ENCODE data around the gene CDC37. TPM values are rescaled to one million over a fixed set of nuclear protein-coding genes. Genes with fewer than 3 reads are reported as not detected.

The CDC37 gene
- total RNA-seq, 4 donors from 2014 or later: 133 to 189 (median 163) TPM

DNA sequence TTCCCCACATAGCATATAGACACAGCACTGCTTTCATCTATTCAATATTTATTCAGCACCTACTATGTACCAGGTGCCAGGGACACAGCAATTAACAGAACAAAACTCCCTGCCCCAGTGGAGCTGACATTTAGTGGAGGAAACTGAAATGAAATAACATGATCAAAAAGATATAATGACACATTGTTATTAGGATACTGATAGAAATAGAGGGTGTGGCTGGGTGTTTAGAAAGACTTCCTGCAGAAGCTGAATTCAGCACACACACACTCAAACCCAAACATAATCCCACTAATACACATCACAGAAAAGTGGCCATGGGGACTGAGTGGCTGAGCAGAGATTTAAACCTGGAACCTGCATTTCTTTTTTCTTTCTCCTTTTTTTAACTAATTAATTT lies 3.8 kb upstream of the CDC37 start:
- Histone ChIP-seq H3K27ac (no peak overlapping the region), H3K4me3 (no peak overlapping the region), H3K36me3 (no peaks in the 10 kb centered on the region), H3K27me3 (peaks cover 13 to 23% (median 22%) of the 10 kb centered on the region in 3 donors), H3K9me3 (no peaks in the 10 kb centered on the region), H3K4me1 (peaks cover 7 to 22% of the 10 kb centered on the region in 2 donors)
- TF ChIP-seq, protein P1, sequence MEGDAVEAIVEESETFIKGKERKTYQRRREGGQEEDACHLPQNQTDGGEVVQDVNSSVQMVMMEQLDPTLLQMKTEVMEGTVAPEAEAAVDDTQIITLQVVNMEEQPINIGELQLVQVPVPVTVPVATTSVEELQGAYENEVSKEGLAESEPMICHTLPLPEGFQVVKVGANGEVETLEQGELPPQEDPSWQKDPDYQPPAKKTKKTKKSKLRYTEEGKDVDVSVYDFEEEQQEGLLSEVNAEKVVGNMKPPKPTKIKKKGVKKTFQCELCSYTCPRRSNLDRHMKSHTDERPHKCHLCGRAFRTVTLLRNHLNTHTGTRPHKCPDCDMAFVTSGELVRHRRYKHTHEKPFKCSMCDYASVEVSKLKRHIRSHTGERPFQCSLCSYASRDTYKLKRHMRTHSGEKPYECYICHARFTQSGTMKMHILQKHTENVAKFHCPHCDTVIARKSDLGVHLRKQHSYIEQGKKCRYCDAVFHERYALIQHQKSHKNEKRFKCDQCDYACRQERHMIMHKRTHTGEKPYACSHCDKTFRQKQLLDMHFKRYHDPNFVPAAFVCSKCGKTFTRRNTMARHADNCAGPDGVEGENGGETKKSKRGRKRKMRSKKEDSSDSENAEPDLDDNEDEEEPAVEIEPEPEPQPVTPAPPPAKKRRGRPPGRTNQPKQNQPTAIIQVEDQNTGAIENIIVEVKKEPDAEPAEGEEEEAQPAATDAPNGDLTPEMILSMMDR (IDR thresholded peaks at IDR 0.05 in 4 of 5, conservative IDR thresholded peaks at IDR 0.05 in 1 of 5): no peak
- TF ChIP-seq POLR2A (IDR thresholded peaks at IDR 0.05): no peak
- no peak for ATAC-seq
- intact Hi-C loops (cut with DNase I; ENCODE audit: low total_unique reads): loop anchor here (10.0 kb wide), 1 partner anchor 248 kb away; the partner anchor contains the start of gene ILF3
- no peak for DNase-seq
- in situ Hi-C loops (cut with MboI; ENCODE audit: low sequenced_read_pairs in 4 of 4): loop anchor here in 1 of 4 donors (25.0 kb wide), 1 partner anchor 155 kb away; the partner anchor contains the start of genes CDKN2D and KRI1

DNA sequence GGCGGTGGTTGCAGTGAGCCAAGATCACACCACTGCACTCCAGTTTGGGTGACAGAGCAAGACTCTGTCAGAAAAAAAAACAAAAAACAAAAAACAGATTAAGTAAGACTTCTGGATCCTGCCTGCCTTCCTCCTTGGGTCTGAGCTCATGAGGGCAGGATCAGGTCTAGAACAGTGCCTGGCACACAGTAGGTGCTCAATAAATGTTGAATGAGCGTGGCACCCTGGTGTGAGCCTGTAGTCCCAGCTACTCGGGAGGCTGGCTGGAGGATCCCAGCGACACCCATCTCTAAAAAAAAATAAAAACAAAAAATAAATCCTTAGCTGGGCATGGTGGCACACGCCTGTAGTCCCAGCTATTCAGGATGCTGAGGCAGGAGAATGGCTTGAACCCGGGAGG lies 2.8 kb upstream of the CDC37 start:
- no peak for TF ChIP-seq POLR2A (IDR thresholded peaks at IDR 0.05)
- TF ChIP-seq, protein P1 (IDR thresholded peaks at IDR 0.05 in 4 of 5, conservative IDR thresholded peaks at IDR 0.05 in 1 of 5): no peak
- no peak for DNase-seq
- no peak for ATAC-seq
- Histone ChIP-seq H3K4me1 (peaks cover 17 to 29% of the 10 kb centered on the region in 2 donors), H3K9me3 (no peaks in the 10 kb centered on the region), H3K4me3 (no peak overlapping the region), H3K27ac (no peak overlapping the region), H3K36me3 (no peaks in the 10 kb centered on the region), H3K27me3 (peaks cover 13 to 23% (median 22%) of the 10 kb centered on the region in 3 donors)
- in situ Hi-C loops (cut with MboI; ENCODE audit: low sequenced_read_pairs in 4 of 4) (loop anchor here in 1 of 4 donors (25.0 kb wide), 1 partner anchor 156 kb away; the partner anchor contains the start of genes CDKN2D and KRI1), intact Hi-C loops (cut with DNase I; ENCODE audit: low total_unique reads) (loop anchor here (10.0 kb wide), 1 partner anchor 249 kb away; the partner anchor contains the start of gene ILF3)

DNA sequence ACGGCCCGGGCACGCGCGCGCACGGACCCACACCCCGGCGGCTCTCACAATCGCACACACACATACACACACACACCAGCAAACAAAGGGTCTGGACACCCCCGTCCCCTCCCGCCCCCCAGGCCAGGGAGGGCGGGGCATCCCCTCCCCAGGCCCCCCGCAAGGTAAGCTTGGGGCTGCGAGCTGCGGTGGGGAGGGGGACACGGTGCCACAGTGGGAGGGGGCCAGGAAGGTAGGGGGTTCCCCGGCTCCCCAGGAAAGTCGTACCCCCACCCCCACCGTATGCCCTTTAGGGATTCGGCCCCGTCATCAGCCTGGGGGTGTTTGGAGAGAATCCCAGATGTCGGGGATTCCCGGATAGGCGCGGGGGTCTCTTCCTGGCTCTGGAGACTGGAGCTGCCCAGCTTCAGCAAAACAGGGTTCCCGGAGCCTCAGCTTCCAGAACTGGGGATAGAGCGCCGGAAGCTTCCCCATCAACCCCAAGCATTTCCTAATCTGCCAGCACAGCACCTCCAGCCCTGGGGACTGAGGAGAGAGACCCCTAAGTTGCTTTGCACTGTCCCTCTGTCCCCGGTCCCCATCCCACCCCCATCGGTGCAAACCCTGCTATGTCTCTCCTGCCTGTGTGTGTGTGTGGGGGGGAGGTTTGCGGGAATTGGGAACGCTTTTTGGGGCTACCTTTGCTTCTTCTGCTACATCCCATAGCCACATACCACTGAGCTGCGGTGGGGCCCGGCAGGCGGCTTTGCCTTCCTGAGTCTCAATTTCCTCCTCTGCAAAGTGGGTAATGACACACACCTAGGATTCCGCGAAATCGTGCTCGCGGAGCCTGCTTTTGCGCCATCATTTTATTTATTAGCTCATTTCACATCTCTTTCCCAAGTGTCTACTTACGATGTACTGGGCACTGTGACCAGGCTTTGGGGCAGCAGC lies 1.8 kb upstream of the CDC37 start:
- in situ Hi-C loops (cut with MboI; ENCODE audit: low sequenced_read_pairs in 4 of 4) (loop anchor here in 1 of 4 donors (25.0 kb wide), 1 partner anchor 157 kb away; the partner anchor contains the start of genes CDKN2D and KRI1), intact Hi-C loops (cut with DNase I; ENCODE audit: low total_unique reads) (loop anchor here (1.0 to 10.0 kb wide), 4 partner anchors 97 to 288 kb away; partner anchors contain the start of genes EIF3G, ILF3 and KEAP1)
- no peaks in the 10 kb centered on the region for H3K9me3 ChIP-seq
- H3K4me3 ChIP-seq: peak overlapping the region in 3 of 4 donors; percentile 73 to 100 (median 90)
- TF ChIP-seq, protein P1 (IDR thresholded peaks at IDR 0.05 in 4 of 5, conservative IDR thresholded peaks at IDR 0.05 in 1 of 5): no peak
- TF ChIP-seq POLR2A (IDR thresholded peaks at IDR 0.05): no peak
- H3K36me3 ChIP-seq: no peaks in the 10 kb centered on the region
- H3K27ac ChIP-seq: no peak overlapping the region
- ATAC-seq (no peak), DNase-seq (no peak)
- H3K27me3 ChIP-seq: peaks cover 13 to 23% (median 22%) of the 10 kb centered on the region in 3 donors
- peaks cover 27 to 40% of the 10 kb centered on the region in 2 donors for H3K4me1 ChIP-seq

DNA sequence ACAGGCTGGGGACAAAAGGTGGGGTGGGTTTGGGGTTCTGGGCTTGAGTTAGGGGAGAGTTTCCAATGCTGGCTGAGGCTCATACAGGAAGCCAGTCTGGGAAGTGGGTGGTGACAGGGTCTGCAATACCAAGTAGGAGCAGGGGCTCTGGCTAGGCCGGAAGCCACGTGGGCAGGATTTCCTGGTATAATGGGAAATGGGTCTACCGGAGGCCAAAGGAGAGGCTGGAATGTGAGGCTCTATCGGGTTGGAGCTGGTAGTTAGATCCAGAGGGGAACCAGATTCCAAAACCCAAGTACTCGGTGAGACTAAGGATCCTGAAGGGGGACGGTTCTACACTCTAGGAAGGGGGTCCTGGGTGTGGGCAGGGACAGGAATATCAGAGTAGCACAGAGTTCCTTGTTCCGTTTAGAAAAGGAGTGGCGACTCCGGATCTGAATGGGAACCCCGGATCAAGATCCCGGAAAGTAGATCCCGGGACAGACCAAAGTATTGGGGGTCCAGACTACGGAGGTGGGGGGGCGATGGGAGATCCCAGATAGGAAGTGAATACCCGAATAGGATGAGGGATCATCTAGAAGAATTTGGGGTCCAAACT lies 802 bp downstream of the CDC37 start:
- peak overlapping the region; percentile 73 to 100 (median 84) for H3K4me3 ChIP-seq
- H3K9me3 ChIP-seq: no peaks in the 10 kb centered on the region
- intact Hi-C loops (cut with DNase I; ENCODE audit: low total_unique reads): loop anchor here (1.0 to 10.0 kb wide), 7 partner anchors 14 to 285 kb away; partner anchors contain the start of genes CDKN2D, EIF3G, ILF3 and KEAP1
- ATAC-seq (no peak), DNase-seq (no peak)
- peak; percentile 16 to 27 for TF ChIP-seq POLR2A (IDR thresholded peaks at IDR 0.05)
- TF ChIP-seq, protein P1 (IDR thresholded peaks at IDR 0.05 in 4 of 5, conservative IDR thresholded peaks at IDR 0.05 in 1 of 5): no peak
- in situ Hi-C loops (cut with MboI; ENCODE audit: low sequenced_read_pairs in 4 of 4): loop anchor here in 1 of 4 donors (25.0 kb wide), 1 partner anchor 160 kb away; the partner anchor contains the start of genes CDKN2D and KRI1
- H3K4me1 ChIP-seq: peaks cover 47 to 55% of the 10 kb centered on the region in 2 donors
- H3K27ac ChIP-seq: peak overlapping the region; percentile 87 to 98 (median 90)
- peaks cover 13 to 23% (median 22%) of the 10 kb centered on the region in 3 donors for H3K27me3 ChIP-seq
- H3K36me3 ChIP-seq: no peaks in the 10 kb centered on the region
